ENCODE data around the gene ACOT8. TPM values are rescaled to one million over a fixed set of nuclear protein-coding genes. Genes with fewer than 3 reads are reported as not detected.

Gene ACOT8
- total and polyA plus RNA-seq, 12 donors, result 21.3 to 46.6 (median 28.1) TPM

DNA sequence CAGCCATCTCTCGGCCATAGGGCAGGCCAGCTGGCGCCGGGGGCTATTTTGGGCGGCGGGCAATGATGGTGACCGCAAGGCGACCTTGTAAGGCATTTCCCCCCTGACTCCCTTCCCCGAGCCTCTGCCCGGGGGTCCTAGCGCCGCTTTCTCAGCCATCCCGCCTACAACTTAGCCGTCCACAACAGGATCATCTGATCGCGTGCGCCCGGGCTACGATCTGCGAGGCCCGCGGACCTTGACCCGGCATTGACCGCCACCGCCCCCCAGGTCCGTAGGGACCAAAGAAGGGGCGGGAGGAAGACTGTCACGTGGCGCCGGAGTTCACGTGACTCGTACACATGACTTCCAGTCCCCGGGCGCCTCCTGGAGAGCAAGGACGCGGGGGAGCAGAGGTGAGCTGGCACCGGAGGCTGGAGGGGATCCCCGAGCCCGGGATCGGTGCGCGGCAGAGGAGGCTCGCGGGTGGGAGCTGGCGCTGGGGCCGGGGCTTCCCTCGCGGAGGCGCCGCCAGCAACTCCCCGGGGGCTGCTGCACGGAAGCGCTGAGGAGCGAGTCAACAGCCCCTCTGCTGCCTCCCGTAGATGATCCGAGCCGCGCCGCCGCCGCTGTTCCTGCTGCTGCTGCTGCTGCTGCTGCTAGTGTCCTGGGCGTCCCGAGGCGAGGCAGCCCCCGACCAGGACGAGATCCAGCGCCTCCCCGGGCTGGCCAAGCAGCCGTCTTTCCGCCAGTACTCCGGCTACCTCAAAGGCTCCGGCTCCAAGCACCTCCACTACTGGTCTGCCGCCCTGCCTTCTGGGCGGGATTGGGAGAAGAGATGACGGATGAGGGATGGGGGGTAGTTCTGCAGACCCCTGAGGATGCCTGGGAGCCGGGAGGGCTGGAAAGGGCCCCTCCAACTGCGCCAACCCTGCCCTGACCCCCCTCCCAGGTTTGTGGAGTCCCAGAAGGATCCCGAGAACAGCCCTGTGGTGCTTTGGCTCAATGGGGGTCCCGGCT lies 34.1 kb upstream of the ACOT8 start, which contains the start of the genes CTSA and NEURL2:
Gene CTSA, plus strand, starts transcription at position 351 of the 999 bp plus-strand sequence. Its CDS starts 234 bp downstream, at position 585.
Gene NEURL2, minus strand, starts transcription at position 224 of the 999 bp plus-strand sequence. Its CDS starts 217 bp downstream, at position 7.
- Histone ChIP-seq H3K36me3 (peaks cover 0 to 67% (median 32%) of the 10 kb centered on the region in 9 donors), H3K4me3 (peak within 1 kb of the TSS; percentile 69 to 88 (median 74)), H3K4me1 (peaks cover 10 to 47% (median 30%) of the 10 kb centered on the region in 9 donors), H3K27me3 (no peaks in the 10 kb centered on the region), H3K9me3 (no peaks in the 10 kb centered on the region), H3K27ac (peak within 1 kb of the TSS; percentile 78 to 97 (median 92))
- intact Hi-C loops (cut with DNase I), result loop anchor here in 6 of 10 donors (2.0 to 10.0 kb wide), 5 partner anchors 20 to 80 kb away; partner anchors contain the start of gene PCIF1 (in 5 of the 6)
- 0 to 1% methylated on average over 75 to 78 of the region's 78 CpGs for WGBS, 2 donors
- peak; percentile 88 to 96 (median 92) for ATAC-seq
- TF ChIP-seq, protein P1, sequence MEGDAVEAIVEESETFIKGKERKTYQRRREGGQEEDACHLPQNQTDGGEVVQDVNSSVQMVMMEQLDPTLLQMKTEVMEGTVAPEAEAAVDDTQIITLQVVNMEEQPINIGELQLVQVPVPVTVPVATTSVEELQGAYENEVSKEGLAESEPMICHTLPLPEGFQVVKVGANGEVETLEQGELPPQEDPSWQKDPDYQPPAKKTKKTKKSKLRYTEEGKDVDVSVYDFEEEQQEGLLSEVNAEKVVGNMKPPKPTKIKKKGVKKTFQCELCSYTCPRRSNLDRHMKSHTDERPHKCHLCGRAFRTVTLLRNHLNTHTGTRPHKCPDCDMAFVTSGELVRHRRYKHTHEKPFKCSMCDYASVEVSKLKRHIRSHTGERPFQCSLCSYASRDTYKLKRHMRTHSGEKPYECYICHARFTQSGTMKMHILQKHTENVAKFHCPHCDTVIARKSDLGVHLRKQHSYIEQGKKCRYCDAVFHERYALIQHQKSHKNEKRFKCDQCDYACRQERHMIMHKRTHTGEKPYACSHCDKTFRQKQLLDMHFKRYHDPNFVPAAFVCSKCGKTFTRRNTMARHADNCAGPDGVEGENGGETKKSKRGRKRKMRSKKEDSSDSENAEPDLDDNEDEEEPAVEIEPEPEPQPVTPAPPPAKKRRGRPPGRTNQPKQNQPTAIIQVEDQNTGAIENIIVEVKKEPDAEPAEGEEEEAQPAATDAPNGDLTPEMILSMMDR (IDR thresholded peaks at IDR 0.05), result peak in 2 of 9 donors; percentile 11 to 21
- peak; percentile 94 to 95 for DNase-seq

DNA sequence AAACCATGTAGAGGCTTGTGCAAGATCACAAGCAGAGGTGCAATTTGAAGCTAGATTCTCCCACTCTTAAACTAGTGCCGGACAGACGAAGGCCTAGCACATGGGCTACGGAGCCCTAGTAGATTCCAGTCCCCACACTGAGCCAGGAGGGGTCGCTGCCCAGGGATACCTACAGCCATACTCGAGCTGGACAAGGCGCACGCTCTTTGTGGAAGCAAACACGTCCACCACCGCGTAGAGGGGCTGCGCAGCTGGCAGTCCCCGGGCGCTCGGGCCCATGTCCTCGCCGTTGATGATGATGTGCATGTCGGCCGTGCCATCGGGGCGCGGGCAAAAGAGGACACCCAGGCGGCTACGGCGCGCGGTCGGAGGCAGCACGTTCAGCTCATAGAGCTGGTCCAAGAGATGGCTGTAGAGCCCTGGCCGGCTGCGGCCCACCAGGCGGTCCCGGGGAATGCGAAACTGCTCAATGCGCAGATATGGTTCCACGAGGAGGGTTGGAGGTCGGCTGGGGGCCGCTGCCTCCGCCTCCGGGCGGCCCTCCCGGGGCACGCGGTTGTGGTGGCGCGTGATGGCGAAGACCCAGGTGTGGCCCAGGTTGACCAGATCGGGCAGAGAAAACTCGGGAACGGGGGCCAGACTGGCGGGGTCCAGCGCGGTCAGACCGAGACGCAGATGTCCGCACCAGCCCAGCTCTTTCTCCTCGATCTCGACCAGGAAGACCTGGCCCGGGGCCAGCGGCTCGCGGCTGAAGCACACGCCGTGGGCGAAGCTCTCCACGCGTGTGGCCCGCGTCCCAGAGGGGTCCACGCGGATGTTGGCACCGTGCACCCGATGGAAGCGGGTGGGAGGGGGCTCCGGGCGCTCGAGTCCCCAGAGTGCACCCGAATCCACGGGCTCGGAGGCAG lies 33.1 kb upstream of the ACOT8 start:
- Histone ChIP-seq H3K9me3 (no peaks in the 10 kb centered on the region), H3K4me1 (peaks cover 10 to 49% (median 30%) of the 10 kb centered on the region in 9 donors), H3K27ac (peak overlapping the region; percentile 78 to 97 (median 92)), H3K4me3 (peak overlapping the region; percentile 69 to 88 (median 74)), H3K36me3 (peaks cover 0 to 67% (median 24%) of the 10 kb centered on the region in 9 donors), H3K27me3 (no peaks in the 10 kb centered on the region)
- TF ChIP-seq, protein P1 (IDR thresholded peaks at IDR 0.05), result peak; percentile 50 to 86 (median 72)
- intact Hi-C loops (cut with DNase I), result loop anchor here in 6 of 10 donors (2.0 to 10.0 kb wide), 5 partner anchors 20 to 80 kb away; partner anchors contain the start of gene PCIF1 (in 5 of the 6)
- DNase-seq (peak; percentile 81 to 87), ATAC-seq (peak; percentile 73 to 88 (median 82))
- 1% methylated on average over 79 of the region's 79 CpGs for WGBS, 2 donors

DNA sequence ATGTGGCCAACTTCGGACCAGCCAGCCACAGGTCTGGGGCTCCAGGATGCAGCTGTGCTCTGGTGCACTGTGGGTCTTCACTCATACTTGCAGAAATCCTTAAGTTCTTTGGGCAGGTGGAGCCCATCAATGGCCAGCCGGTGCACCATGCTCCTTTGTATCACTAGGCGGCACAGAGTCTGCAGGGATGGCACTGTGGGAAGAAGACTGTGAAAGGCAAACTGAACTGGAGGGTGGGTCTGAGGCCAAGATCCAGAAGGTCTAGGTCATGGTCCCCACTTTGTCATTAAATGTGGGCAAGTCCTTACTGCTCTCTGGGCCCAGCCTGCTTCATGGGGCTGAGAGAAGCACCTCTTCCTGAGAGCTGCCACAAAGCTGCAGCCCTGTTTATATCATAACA lies 31.5 kb upstream of the ACOT8 start:
- intact Hi-C loops (cut with DNase I), result loop anchor here in 3 of 10 donors (10.0 kb wide), 3 partner anchors 54 to 76 kb away; partner anchors contain the start of gene SNX21 (in 1 of the 3)
- DNase-seq (no peak), ATAC-seq (no peak)
- H3K36me3 ChIP-seq, result peaks cover 0 to 67% (median 9%) of the 10 kb centered on the region in 9 donors
- no peaks in the 10 kb centered on the region for H3K27me3 ChIP-seq
- WGBS, 2 donors, result 81 to 88% methylated on average over 3 of the region's 3 CpGs
- no peak overlapping the region for H3K27ac ChIP-seq
- TF ChIP-seq, protein P1 (IDR thresholded peaks at IDR 0.05), result no peak
- H3K4me3 ChIP-seq, result no peak overlapping the region
- peaks cover 10 to 58% (median 36%) of the 10 kb centered on the region in 9 donors for H3K4me1 ChIP-seq
- no peaks in the 10 kb centered on the region for H3K9me3 ChIP-seq

Data from heart right ventricle (tissue), 16 donors.